NCI-H1092 treated with DMSO at 0.1 percent for 48 hours (cell line): ENCODE data around the gene ARHGAP15.

ENCODE experiments used
- DNase-seq: peaks from one replicate; lab custom pipeline; 2025; lab: John Stamatoyannopoulos, UW

The ARHGAP15 gene

GRCh38 chr2:143690235-143690634 lies 561.0 kb downstream of the ARHGAP15 start:
- DNase-seq = no peak

- DNase-seq = no peak
Observed at GRCh38 chr2:143691121-143691520, 561.9 kb downstream of the ARHGAP15 start.

- no peak for DNase-seq
Observed at GRCh38 chr2:143692162-143692561, 562.9 kb downstream of the ARHGAP15 start.

- no peak for DNase-seq
Observed at GRCh38 chr2:143692967-143693366, 563.7 kb downstream of the ARHGAP15 start.

GRCh38 chr2:143694335-143694734 lies 565.1 kb downstream of the ARHGAP15 start:
- no peak for DNase-seq

GRCh38 chr2:143696651-143697050 lies 567.4 kb downstream of the ARHGAP15 start:
- no peak for DNase-seq

GRCh38 chr2:143697744-143698143 lies 568.5 kb downstream of the ARHGAP15 start:
- DNase-seq = no peak

GRCh38 chr2:143698352-143698751 lies 569.1 kb downstream of the ARHGAP15 start:
- no peak for DNase-seq

GRCh38 chr2:143698888-143699570 lies 569.8 kb downstream of the ARHGAP15 start:
- no peak for DNase-seq

- no peak for DNase-seq
Observed at GRCh38 chr2:143700865-143701264, 571.6 kb downstream of the ARHGAP15 start.

GRCh38 chr2:143701785-143702184 lies 572.6 kb downstream of the ARHGAP15 start:
- DNase-seq = no peak

- DNase-seq = no peak
Observed at GRCh38 chr2:143702931-143703330, 573.7 kb downstream of the ARHGAP15 start.

GRCh38 chr2:143704451-143705106 lies 575.4 kb downstream of the ARHGAP15 start:
- no peak for DNase-seq

GRCh38 chr2:143705108-143705707 lies 576.0 kb downstream of the ARHGAP15 start:
- DNase-seq = no peak

GRCh38 chr2:143706354-143706753 lies 577.1 kb downstream of the ARHGAP15 start:
- no peak for DNase-seq

- no peak for DNase-seq
Observed at GRCh38 chr2:143708682-143709081, 579.5 kb downstream of the ARHGAP15 start.

GRCh38 chr2:143710196-143710595 lies 581.0 kb downstream of the ARHGAP15 start:
- DNase-seq = no peak

- no peak for DNase-seq
Observed at GRCh38 chr2:143710879-143711278, 581.7 kb downstream of the ARHGAP15 start.

GRCh38 chr2:143716522-143716921 lies 587.3 kb downstream of the ARHGAP15 start:
- DNase-seq = no peak

GRCh38 chr2:143717053-143717452 lies 587.8 kb downstream of the ARHGAP15 start:
- no peak for DNase-seq

GRCh38 chr2:143717536-143718168 lies 588.4 kb downstream of the ARHGAP15 start:
- DNase-seq = no peak

- no peak for DNase-seq
Observed at GRCh38 chr2:143718745-143719144, 589.5 kb downstream of the ARHGAP15 start.

- DNase-seq = no peak
Observed at GRCh38 chr2:143719406-143719805, 590.2 kb downstream of the ARHGAP15 start.
